Bronchial epithelial cell (primary cell): ENCODE results near the gene HMOX1. TPM values are rescaled to one million over a fixed set of nuclear protein-coding genes. Genes with fewer than 3 reads are reported as not detected.

Source experiments
- DNase-seq: peaks from one replicate; pipeline ENCODE4 v3.0.0-alpha.2; 2010; ENCODE audit warnings: low read depth
- FAIRE-seq: peaks from 2 replicates; lab custom pipeline; 2011; peaks lifted over from hg19 to GRCh38; lab: Jason Lieb, UNC
- H3K27me3 ChIP-seq: 2 replicates; pipeline ENCODE4 v1.5.1; 2011; ENCODE audit warnings: low read length; ENCODE audit not compliant: control insufficient read depth, insufficient read depth
- H3K36me3 ChIP-seq: 2 replicates; pipeline ENCODE4 v1.5.1; 2011; ENCODE audit warnings: low read length; ENCODE audit not compliant: control insufficient read depth, insufficient read depth
- H3K4me3 ChIP-seq: 2 replicates; pipeline ENCODE4 v1.5.1; 2011; ENCODE audit warnings: mild to moderate bottlenecking, low read depth, low read length, control low read depth
- total RNA-seq: library from RNA; depleted of rRNA; stranded (reverse); fragments of >200 nt; gene quantifications from 2 replicates; pipeline ENCODE4 v1.2.1, GENCODE V29; 2014
- TF ChIP-seq, protein P1 (sequence below): IDR thresholded peaks from 2 replicates; pipeline ENCODE4 v1.5.1; 2011; ENCODE audit warnings: mild to moderate bottlenecking, moderate library complexity, low read length, control low read depth, inconsistent platforms; ENCODE audit not compliant: insufficient read depth, severe bottlenecking

The HMOX1 gene
- total RNA-seq, 1 donor from 2014 or later: 3.9 TPM

DNA sequence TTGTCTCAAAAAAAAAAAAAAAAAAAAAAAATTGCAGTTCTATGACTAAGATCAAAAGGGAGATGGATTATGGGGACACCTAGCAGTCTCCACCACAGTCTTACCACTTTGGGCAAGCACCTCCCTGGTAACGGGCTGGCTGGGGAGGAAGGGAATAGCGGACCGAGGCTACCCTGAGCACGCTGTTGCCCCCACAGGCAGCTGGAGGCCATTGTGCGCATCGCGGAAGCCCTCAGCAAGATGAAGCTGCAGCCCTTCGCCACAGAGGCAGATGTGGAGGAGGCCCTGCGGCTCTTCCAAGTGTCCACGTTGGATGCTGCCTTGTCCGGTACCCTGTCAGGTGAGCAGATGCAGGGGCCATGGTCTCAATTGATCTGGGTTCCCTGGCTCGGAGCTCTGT is 40.2 kb downstream of the HMOX1 start:
- no peak for FAIRE-seq
- peaks cover 4% of the 10 kb centered on the region for H3K36me3 ChIP-seq
- TF ChIP-seq, protein P1, sequence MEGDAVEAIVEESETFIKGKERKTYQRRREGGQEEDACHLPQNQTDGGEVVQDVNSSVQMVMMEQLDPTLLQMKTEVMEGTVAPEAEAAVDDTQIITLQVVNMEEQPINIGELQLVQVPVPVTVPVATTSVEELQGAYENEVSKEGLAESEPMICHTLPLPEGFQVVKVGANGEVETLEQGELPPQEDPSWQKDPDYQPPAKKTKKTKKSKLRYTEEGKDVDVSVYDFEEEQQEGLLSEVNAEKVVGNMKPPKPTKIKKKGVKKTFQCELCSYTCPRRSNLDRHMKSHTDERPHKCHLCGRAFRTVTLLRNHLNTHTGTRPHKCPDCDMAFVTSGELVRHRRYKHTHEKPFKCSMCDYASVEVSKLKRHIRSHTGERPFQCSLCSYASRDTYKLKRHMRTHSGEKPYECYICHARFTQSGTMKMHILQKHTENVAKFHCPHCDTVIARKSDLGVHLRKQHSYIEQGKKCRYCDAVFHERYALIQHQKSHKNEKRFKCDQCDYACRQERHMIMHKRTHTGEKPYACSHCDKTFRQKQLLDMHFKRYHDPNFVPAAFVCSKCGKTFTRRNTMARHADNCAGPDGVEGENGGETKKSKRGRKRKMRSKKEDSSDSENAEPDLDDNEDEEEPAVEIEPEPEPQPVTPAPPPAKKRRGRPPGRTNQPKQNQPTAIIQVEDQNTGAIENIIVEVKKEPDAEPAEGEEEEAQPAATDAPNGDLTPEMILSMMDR: no peak
- no peak for DNase-seq
- no peaks in the 10 kb centered on the region for H3K27me3 ChIP-seq
- no peak overlapping the region for H3K4me3 ChIP-seq

DNA sequence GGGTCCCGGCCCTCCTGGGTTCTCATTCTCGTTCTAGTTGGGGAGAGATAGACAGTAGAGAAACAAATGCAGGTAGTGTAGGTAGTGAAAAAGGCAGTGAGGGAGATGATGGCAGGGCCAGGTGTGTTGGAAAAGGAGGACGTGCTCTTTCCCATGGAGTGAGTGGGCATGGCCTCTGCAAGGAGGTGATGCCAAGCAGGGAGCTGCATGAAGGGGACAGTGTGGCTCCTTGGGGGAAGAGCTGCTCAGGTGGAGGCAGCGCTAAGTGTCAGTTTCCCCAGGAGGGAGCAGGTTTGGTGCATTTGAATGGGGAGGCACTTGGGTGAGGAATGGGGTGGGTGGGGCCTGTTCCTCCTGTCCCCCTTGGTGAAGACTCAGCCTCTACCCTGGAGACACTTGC is 41.2 kb downstream of the HMOX1 start:
- TF ChIP-seq, protein P1: no peak
- Histone ChIP-seq H3K27me3 (no peaks in the 10 kb centered on the region), H3K36me3 (peaks cover 2% of the 10 kb centered on the region), H3K4me3 (no peak overlapping the region)
- FAIRE-seq (peak; percentile 32), DNase-seq (no peak)

DNA sequence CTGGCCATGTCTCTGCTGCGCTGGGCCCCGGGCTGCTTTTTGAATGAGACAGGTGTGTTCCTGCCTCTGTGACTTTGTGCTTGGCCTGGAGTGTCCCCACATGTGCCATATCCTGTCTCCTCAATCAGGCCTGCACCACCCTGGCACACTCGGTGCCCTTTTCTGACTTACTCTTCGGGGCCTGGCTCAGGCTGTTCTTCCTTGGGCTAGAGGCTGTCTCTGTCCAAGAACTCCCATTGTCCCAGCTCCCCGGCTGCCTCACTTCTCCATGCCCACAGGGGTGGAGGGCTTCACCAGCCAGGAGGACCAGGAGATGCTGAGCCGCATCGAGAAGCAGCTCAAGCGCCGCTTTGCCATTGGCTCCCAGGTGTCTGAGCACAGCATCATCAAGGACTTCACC is 42.0 kb downstream of the HMOX1 start:
- DNase-seq (no peak), FAIRE-seq (no peak)
- no peaks in the 10 kb centered on the region for H3K27me3 ChIP-seq
- H3K36me3 ChIP-seq: peaks cover 2% of the 10 kb centered on the region
- no peak overlapping the region for H3K4me3 ChIP-seq
- TF ChIP-seq, protein P1: no peak

DNA sequence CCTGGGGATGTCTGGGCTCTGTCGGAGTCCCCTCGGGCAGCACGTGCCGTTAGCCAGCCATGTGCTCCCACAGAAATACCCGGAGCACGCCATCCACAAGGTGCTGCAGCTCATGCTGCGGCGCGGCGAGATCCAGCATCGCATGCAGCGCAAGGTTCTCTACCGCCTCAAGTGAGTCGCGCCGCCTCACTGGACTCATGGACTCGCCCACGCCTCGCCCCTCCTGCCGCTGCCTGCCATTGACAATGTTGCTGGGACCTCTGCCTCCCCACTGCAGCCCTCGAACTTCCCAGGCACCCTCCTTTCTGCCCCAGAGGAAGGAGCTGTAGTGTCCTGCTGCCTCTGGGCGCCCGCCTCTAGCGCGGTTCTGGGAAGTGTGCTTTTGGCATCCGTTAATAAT is 43.2 kb downstream of the HMOX1 start:
- Histone ChIP-seq H3K27me3 (no peaks in the 10 kb centered on the region), H3K4me3 (no peak overlapping the region), H3K36me3 (peaks cover 2% of the 10 kb centered on the region)
- TF ChIP-seq, protein P1: no peak
- FAIRE-seq (no peak), DNase-seq (no peak)

DNA sequence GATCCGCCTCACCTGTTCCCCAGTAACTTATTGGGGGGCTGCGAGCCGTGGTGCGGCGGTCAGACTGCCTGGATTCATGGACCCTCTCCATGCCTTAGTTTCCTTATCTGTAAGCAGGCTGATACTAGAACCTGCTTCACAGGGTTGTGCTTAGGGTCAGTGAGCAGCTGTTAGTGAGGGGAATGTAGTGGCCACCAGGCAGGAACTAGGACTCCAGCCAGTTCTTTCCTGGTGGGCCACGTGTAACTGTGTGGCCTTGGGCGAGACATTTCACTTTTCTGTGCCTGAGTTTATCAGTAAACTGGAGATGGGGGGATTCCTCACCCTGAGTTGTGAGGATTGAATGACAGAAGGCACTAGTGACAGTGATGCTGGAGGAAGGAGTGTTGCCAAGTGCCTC is 43.9 kb downstream of the HMOX1 start:
- H3K27me3 ChIP-seq: no peaks in the 10 kb centered on the region
- TF ChIP-seq, protein P1: no peak
- DNase-seq (no peak), FAIRE-seq (no peak)
- peaks cover 2% of the 10 kb centered on the region for H3K36me3 ChIP-seq
- no peak overlapping the region for H3K4me3 ChIP-seq

DNA sequence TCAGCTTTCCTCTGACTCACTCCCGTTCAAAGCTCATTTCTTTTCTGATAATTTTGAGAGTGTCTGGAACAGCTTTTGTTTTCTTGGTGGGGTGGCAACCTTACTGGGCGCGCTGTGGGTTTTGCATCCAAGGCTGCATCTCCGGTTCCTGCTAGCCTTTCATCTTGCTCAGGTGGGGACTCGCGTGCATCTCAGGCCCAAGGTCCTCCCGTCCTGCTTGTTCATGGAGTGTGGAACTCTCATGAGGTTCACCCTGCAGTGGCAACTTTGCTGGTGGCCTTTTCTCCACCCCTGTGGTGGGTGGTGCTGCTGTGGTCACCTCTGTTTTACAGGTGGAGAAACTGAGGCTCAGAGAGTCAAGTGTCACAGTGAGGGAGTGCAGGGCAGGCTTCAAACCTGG is 44.6 kb downstream of the HMOX1 start:
- H3K36me3 ChIP-seq: peaks cover 2% of the 10 kb centered on the region
- FAIRE-seq (peak; percentile 75), DNase-seq (no peak)
- no peak overlapping the region for H3K4me3 ChIP-seq
- H3K27me3 ChIP-seq: no peaks in the 10 kb centered on the region
- TF ChIP-seq, protein P1: no peak
